SU-DHL-6 (cell line): ENCODE results near the gene RANBP6.

Experiments
- EZH2phosphoT487 ChIP-seq: fragments of 200-600 bp; sonication (generic), shearing (Covaris generic); conservative IDR thresholded peaks from 2 replicates; pipeline ENCODE4 v1.6.1; 2018; ENCODE audit warnings: mild to moderate bottlenecking, antibody characterized with exemption, low read length, moderate library complexity, mixed read lengths
- TF ChIP-seq, protein P1 (sequence below): fragments of 200-600 bp; sonication (generic); IDR thresholded peaks from one replicate; pipeline ENCODE4 v1.5.1; 2017; ENCODE audit warnings: antibody characterized with exemption, mild to moderate bottlenecking, low read length, moderate library complexity; ENCODE audit not compliant: insufficient read depth, poor library complexity, severe bottlenecking

GRCh38 chr9:6055666-6056065, 40.2 kb upstream of the RANBP6 start:
- TF ChIP-seq, protein P1, sequence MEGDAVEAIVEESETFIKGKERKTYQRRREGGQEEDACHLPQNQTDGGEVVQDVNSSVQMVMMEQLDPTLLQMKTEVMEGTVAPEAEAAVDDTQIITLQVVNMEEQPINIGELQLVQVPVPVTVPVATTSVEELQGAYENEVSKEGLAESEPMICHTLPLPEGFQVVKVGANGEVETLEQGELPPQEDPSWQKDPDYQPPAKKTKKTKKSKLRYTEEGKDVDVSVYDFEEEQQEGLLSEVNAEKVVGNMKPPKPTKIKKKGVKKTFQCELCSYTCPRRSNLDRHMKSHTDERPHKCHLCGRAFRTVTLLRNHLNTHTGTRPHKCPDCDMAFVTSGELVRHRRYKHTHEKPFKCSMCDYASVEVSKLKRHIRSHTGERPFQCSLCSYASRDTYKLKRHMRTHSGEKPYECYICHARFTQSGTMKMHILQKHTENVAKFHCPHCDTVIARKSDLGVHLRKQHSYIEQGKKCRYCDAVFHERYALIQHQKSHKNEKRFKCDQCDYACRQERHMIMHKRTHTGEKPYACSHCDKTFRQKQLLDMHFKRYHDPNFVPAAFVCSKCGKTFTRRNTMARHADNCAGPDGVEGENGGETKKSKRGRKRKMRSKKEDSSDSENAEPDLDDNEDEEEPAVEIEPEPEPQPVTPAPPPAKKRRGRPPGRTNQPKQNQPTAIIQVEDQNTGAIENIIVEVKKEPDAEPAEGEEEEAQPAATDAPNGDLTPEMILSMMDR: no peak
- TF ChIP-seq EZH2phosphoT487: no peak
